GM12878 (cell line): ENCODE measurements around the gene WEE2. TPM values are rescaled to one million over a fixed set of nuclear protein-coding genes. Genes with fewer than 3 reads are reported as not detected.

Experiments used
- CREB1 ChIP-seq: IDR thresholded peaks from 2 replicates; pipeline ENCODE4 v1.6.1; 2012; ENCODE audit warnings: low read depth, mild to moderate bottlenecking, inconsistent platforms
- EGR1 ChIP-seq, 2 experiments: IDR thresholded peaks; 1 replicate in 1 of 2; 2 replicates in 1 of 2; pipeline ENCODE4 v1.6.1; 2011 to 2012; ENCODE audit warnings: low read depth in 2 of 2, low read length in 2 of 2, borderline replicate concordance in 1 of 2, mild to moderate bottlenecking in 1 of 2, moderate library complexity in 1 of 2
- JUND ChIP-seq: IDR thresholded peaks from 2 replicates; pipeline ENCODE4 v1.6.1; 2012; ENCODE audit warnings: low read depth, mild to moderate bottlenecking, low read length, improper control_type of control experiment, moderate library complexity
- KAT2A ChIP-seq: conservative IDR thresholded peaks from 2 replicates; pipeline ENCODE4 v1.6.1; 2011; ENCODE audit warnings: low read depth, low read length; ENCODE audit not compliant: control insufficient read depth
- NR2F1 ChIP-seq: fragments of 450-650 bp; conservative IDR thresholded peaks from 2 replicates; pipeline ENCODE4 v1.6.1; 2017; ENCODE audit warnings: mild to moderate bottlenecking
- RFX5 ChIP-seq: IDR thresholded peaks from 2 replicates; pipeline ENCODE4 v1.6.1; 2011; ENCODE audit warnings: low read depth, low read length, improper control_type of control experiment
- SPI1 ChIP-seq: IDR thresholded peaks from 2 replicates; pipeline ENCODE4 v1.6.1; 2011; ENCODE audit warnings: low read depth, mild to moderate bottlenecking, low read length, moderate library complexity, borderline replicate concordance; ENCODE audit not compliant: insufficient read depth
- STAT1 ChIP-seq: fragments of 450-650 bp; conservative IDR thresholded peaks from 2 replicates; pipeline ENCODE4 v1.6.1; 2014; ENCODE audit warnings: antibody characterized with exemption, mild to moderate bottlenecking
- TCF7 ChIP-seq: IDR thresholded peaks from 2 replicates; pipeline ENCODE4 v1.6.1; 2014; ENCODE audit warnings: antibody characterized with exemption, borderline replicate concordance
- YBX1 ChIP-seq: fragments of 450-650 bp; IDR thresholded peaks from 2 replicates; pipeline ENCODE4 v1.6.1; 2016; ENCODE audit warnings: antibody characterized with exemption
- polyA plus RNA-seq, 11 experiments: library from polyadenylated mRNA; depleted of rRNA in 4 of 11; unstranded in 6 of 11; stranded (reverse) in 5 of 11; fragments of >200 nt; fragmentation: Nextera tagmentation in 4 of 11; fragmentation: Illumina TruSeq in 1 of 11; extraction: Ambion mirVana in 4 of 11; extraction: Trizol in 1 of 11; gene quantifications; 1 replicate in 1 of 11; 2 replicates in 10 of 11; pipeline versions ENCODE4 v1.2.1 to v1.2.3, GENCODE V29; 2011 to 2016; ENCODE audit warnings: inconsistent platforms in 2 of 11, missing spikeins in 2 of 11, low read depth in 1 of 11
- total RNA-seq, 4 experiments: library from RNA; depleted of rRNA in 3 of 4; stranded (reverse); fragments of >200 nt in 3 of 4; fragmentation: Illumina TruSeq in 1 of 4; extraction: Trizol in 1 of 4; gene quantifications; 2 replicates each; pipeline versions ENCODE4 v1.2.1 to v1.2.3, GENCODE V29; 2013 to 2021
- TF ChIP-seq, protein P1 (sequence below): fragments of 150-350 bp; IDR thresholded peaks from 2 replicates; pipeline ENCODE4 v1.6.1; 2016; ENCODE audit warnings: low read depth, low read length
- TF ChIP-seq, protein P2 (sequence below): fragments of 450-650 bp; IDR thresholded peaks from 2 replicates; pipeline ENCODE4 v1.6.1; 2017; ENCODE audit warnings: low read depth, mild to moderate bottlenecking, moderate library complexity

Gene WEE2
- total and polyA plus RNA-seq, 10 of the 15 experiments (the other 5 are each of a cell fraction or from before 2014, with no cell fraction given): 0.02 to 0.03 (median 0.03) TPM; not detected in 7

DNA sequence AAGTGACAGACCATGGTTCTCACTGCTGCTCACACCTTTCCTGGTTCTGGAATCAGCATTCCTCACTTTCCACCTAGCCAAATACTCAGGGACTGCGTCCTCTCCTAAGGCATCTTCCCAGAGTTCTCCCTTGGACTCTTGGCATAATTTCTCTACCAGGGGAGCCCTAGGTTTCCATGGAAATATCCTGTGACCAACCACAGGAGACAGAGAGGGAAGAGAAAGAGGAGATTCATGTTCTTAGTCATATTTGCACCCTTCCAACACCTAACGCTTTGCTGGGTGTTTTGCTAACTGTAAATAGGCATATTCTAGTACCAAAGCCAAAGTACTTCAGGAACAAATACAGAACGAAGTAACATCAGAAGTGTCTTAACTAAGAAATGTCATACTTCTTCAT, 34.8 kb upstream of the WEE2 start (continued):
- TF ChIP-seq, protein P1, sequence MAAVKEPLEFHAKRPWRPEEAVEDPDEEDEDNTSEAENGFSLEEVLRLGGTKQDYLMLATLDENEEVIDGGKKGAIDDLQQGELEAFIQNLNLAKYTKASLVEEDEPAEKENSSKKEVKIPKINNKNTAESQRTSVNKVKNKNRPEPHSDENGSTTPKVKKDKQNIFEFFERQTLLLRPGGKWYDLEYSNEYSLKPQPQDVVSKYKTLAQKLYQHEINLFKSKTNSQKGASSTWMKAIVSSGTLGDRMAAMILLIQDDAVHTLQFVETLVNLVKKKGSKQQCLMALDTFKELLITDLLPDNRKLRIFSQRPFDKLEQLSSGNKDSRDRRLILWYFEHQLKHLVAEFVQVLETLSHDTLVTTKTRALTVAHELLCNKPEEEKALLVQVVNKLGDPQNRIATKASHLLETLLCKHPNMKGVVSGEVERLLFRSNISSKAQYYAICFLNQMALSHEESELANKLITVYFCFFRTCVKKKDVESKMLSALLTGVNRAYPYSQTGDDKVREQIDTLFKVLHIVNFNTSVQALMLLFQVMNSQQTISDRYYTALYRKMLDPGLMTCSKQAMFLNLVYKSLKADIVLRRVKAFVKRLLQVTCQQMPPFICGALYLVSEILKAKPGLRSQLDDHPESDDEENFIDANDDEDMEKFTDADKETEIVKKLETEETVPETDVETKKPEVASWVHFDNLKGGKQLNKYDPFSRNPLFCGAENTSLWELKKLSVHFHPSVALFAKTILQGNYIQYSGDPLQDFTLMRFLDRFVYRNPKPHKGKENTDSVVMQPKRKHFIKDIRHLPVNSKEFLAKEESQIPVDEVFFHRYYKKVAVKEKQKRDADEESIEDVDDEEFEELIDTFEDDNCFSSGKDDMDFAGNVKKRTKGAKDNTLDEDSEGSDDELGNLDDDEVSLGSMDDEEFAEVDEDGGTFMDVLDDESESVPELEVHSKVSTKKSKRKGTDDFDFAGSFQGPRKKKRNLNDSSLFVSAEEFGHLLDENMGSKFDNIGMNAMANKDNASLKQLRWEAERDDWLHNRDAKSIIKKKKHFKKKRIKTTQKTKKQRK: no peak
- TF ChIP-seq KAT2A (no peak), YBX1 (no peak), STAT1 (no peak), NR2F1 (no peak), JUND (no peak), EGR1 (IDR thresholded peaks at IDR 0.05; ENCODE audit: borderline replicate concordance in 1 of 2, low read depth in 2 of 2, low read length in 2 of 2) (no peak), RFX5 (no peak), SPI1 (no peak), CREB1 (no peak), TCF7 (no peak)
- TF ChIP-seq, protein P2, sequence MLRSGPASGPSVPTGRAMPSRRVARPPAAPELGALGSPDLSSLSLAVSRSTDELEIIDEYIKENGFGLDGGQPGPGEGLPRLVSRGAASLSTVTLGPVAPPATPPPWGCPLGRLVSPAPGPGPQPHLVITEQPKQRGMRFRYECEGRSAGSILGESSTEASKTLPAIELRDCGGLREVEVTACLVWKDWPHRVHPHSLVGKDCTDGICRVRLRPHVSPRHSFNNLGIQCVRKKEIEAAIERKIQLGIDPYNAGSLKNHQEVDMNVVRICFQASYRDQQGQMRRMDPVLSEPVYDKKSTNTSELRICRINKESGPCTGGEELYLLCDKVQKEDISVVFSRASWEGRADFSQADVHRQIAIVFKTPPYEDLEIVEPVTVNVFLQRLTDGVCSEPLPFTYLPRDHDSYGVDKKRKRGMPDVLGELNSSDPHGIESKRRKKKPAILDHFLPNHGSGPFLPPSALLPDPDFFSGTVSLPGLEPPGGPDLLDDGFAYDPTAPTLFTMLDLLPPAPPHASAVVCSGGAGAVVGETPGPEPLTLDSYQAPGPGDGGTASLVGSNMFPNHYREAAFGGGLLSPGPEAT: no peak
- TF ChIP-seq, all 136 proteins: peak for 0
